Measurements from ENCODE around the gene TMEM248. TPM values are rescaled to one million over a fixed set of nuclear protein-coding genes. Genes with fewer than 3 reads are reported as not detected.

TMEM248 gene
- total and polyA plus RNA-seq, 2 experiments from 2014 or later: 40.2 to 73.7 TPM

DNA sequence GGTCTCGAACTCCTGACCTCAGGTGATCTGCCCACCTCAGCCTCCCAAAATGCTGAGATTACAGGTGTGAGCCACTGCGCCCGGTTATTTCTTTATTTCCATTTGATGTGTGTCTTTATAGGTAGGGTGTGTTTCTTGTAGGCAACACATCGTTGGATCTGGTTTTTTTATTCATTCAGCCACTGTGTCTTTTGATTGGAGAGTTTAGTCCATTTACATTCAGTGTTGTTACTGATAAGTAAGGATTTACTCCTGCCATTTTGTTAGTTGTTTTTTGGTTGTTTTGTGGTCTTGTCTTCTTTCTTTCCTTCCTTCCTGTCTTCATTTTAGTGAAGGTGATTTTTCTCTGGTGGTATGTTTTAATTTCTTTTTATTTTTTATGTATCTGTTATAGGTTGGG is 16.9 kb downstream of the TMEM248 start:
- DNase-seq (ENCODE audit: low spot score) (no peak), ATAC-seq (no peak)
- H2AFZ ChIP-seq: no peak overlapping the region
- Mint-ChIP-seq H3K36me3 (ENCODE audit: low read depth) (peaks cover 13% of the 10 kb centered on the region), H3K27ac (no peak overlapping the region), H3K4me3 (no peak overlapping the region), H3K4me1 (peaks cover 3% of the 10 kb centered on the region; the same call in 2 of the 3 replicates), H3K9me3 (no peaks in the 10 kb centered on the region), H3K27me3 (ENCODE audit: insufficient read depth, low read depth, poor library complexity) (no peaks in the 10 kb centered on the region)
- TF ChIP-seq EZH2phosphoT487 (IDR thresholded peaks at IDR 0.05; ENCODE audit: unreplicated experiment) (no peak), POLR2AphosphoS5 (IDR thresholded peaks at IDR 0.05; ENCODE audit: low read depth) (no peak), EZH2 (IDR thresholded peaks at IDR 0.05; ENCODE audit: low read depth, unreplicated experiment) (no peak)
- TF ChIP-seq, protein P1, sequence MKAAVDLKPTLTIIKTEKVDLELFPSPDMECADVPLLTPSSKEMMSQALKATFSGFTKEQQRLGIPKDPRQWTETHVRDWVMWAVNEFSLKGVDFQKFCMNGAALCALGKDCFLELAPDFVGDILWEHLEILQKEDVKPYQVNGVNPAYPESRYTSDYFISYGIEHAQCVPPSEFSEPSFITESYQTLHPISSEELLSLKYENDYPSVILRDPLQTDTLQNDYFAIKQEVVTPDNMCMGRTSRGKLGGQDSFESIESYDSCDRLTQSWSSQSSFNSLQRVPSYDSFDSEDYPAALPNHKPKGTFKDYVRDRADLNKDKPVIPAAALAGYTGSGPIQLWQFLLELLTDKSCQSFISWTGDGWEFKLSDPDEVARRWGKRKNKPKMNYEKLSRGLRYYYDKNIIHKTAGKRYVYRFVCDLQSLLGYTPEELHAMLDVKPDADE (IDR thresholded peaks at IDR 0.05): no peak
- no peaks in the 10 kb centered on the region for H3K27me3 ChIP-seq (ENCODE audit: insufficient read depth)
- H3K4me1 ChIP-seq (ENCODE audit: insufficient read depth): 0 out of 2 replicates have a peak, but pooled peaks cover 8% of the 10 kb centered on the region
- peaks cover 84% of the 10 kb centered on the region for H3K79me2 ChIP-seq (replicated peaks; ENCODE audit: insufficient read depth)
- H3K4me3 ChIP-seq: no peak overlapping the region
- H4K20me1 ChIP-seq (replicated peaks; ENCODE audit: insufficient read depth): peaks cover 25% of the 10 kb centered on the region; the same call in 1 of the 2 replicates
- 0 out of 2 replicates have a peak, but pooled peaks cover 4% of the 10 kb centered on the region for H3F3A ChIP-seq (replicated peaks; ENCODE audit: low read depth)
- no peaks in the 10 kb centered on the region for H3K9me2 ChIP-seq (ENCODE audit: insufficient read depth)
- no peak overlapping the region for H3K27ac ChIP-seq (ENCODE audit: low read depth)
- no peak overlapping the region for H3K4me2 ChIP-seq
- H3K36me3 ChIP-seq (ENCODE audit: insufficient read depth): 0 out of 2 replicates have a peak, but pooled peaks cover under 1% of the 10 kb centered on the region

GRCh38 chr7:66939325-66939724 is 18.3 kb downstream of the TMEM248 start:
- H4K20me1 ChIP-seq (replicated peaks; ENCODE audit: insufficient read depth): peaks cover 16% of the 10 kb centered on the region; the same call in 1 of the 2 replicates
- H3K9me3 Mint-ChIP-seq: no peaks in the 10 kb centered on the region
- H3K27ac Mint-ChIP-seq: no peak overlapping the region; the same call in 1 of the 2 replicates
- no peak for TF ChIP-seq ZNF331 (CRISPR knock-in tag; IDR thresholded peaks at IDR 0.05; ENCODE audit: low read depth)
- TF ChIP-seq, protein P2, sequence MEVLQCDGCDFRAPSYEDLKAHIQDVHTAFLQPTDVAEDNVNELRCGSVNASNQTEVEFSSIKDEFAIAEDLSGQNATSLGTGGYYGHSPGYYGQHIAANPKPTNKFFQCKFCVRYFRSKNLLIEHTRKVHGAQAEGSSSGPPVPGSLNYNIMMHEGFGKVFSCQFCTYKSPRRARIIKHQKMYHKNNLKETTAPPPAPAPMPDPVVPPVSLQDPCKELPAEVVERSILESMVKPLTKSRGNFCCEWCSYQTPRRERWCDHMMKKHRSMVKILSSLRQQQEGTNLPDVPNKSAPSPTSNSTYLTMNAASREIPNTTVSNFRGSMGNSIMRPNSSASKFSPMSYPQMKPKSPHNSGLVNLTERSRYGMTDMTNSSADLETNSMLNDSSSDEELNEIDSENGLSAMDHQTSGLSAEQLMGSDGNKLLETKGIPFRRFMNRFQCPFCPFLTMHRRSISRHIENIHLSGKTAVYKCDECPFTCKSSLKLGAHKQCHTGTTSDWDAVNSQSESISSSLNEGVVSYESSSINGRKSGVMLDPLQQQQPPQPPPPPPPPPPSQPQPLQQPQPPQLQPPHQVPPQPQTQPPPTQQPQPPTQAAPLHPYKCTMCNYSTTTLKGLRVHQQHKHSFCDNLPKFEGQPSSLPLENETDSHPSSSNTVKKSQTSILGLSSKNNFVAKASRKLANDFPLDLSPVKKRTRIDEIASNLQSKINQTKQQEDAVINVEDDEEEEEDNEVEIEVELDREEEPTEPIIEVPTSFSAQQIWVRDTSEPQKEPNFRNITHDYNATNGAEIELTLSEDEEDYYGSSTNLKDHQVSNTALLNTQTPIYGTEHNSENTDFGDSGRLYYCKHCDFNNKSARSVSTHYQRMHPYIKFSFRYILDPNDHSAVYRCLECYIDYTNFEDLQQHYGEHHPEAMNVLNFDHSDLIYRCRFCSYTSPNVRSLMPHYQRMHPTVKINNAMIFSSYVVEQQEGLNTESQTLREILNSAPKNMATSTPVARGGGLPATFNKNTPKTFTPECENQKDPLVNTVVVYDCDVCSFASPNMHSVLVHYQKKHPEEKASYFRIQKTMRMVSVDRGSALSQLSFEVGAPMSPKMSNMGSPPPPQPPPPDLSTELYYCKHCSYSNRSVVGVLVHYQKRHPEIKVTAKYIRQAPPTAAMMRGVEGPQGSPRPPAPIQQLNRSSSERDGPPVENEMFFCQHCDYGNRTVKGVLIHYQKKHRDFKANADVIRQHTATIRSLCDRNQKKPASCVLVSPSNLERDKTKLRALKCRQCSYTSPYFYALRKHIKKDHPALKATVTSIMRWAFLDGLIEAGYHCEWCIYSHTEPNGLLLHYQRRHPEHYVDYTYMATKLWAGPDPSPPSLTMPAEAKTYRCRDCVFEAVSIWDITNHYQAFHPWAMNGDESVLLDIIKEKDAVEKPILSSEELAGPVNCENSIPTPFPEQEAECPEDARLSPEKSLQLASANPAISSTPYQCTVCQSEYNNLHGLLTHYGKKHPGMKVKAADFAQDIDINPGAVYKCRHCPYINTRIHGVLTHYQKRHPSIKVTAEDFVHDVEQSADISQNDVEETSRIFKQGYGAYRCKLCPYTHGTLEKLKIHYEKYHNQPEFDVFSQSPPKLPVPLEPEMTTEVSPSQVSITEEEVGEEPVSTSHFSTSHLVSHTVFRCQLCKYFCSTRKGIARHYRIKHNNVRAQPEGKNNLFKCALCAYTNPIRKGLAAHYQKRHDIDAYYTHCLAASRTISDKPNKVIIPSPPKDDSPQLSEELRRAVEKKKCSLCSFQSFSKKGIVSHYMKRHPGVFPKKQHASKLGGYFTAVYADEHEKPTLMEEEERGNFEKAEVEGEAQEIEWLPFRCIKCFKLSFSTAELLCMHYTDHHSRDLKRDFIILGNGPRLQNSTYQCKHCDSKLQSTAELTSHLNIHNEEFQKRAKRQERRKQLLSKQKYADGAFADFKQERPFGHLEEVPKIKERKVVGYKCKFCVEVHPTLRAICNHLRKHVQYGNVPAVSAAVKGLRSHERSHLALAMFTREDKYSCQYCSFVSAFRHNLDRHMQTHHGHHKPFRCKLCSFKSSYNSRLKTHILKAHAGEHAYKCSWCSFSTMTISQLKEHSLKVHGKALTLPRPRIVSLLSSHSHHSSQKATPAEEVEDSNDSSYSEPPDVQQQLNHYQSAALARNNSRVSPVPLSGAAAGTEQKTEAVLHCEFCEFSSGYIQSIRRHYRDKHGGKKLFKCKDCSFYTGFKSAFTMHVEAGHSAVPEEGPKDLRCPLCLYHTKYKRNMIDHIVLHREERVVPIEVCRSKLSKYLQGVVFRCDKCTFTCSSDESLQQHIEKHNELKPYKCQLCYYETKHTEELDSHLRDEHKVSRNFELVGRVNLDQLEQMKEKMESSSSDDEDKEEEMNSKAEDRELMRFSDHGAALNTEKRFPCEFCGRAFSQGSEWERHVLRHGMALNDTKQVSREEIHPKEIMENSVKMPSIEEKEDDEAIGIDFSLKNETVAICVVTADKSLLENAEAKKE (CRISPR knock-in tag; IDR thresholded peaks at IDR 0.05): no peak
- no peak for TF ChIP-seq ZNF114 (CRISPR knock-in tag; IDR thresholded peaks at IDR 0.05)
- TF ChIP-seq NANOG (IDR thresholded peaks at IDR 0.05; ENCODE audit: borderline replicate concordance): no peak
- no peak for TF ChIP-seq JUNB (IDR thresholded peaks at IDR 0.05; ENCODE audit: unreplicated experiment)
- no peak for TF ChIP-seq REST (IDR thresholded peaks at IDR 0.05; ENCODE audit: unreplicated experiment)
- TF ChIP-seq POLR2AphosphoS5 (IDR thresholded peaks at IDR 0.05; ENCODE audit: low read depth): no peak
- no peak for TF ChIP-seq EZH2phosphoT487 (IDR thresholded peaks at IDR 0.05; ENCODE audit: unreplicated experiment)

More at GRCh38 chr7:66939325-66939724, 18.3 kb downstream of the TMEM248 start:
- H3K4me3 Mint-ChIP-seq: no peak overlapping the region
- no peaks in the 10 kb centered on the region for H3K9me2 ChIP-seq (ENCODE audit: insufficient read depth)
- peaks cover 2% of the 10 kb centered on the region for H3K27me3 Mint-ChIP-seq (ENCODE audit: insufficient read depth, low read depth, poor library complexity)
- peaks cover 19% of the 10 kb centered on the region for H3K36me3 Mint-ChIP-seq (ENCODE audit: low read depth)
- no peak overlapping the region for H3K4me2 ChIP-seq
- no peaks in the 10 kb centered on the region for H3K27me3 ChIP-seq (ENCODE audit: insufficient read depth)
- H3K27ac ChIP-seq (ENCODE audit: low read depth): no peak overlapping the region
- DNase-seq (ENCODE audit: low spot score) (no peak), ATAC-seq (no peak)
- H3K36me3 ChIP-seq (ENCODE audit: insufficient read depth): 0 out of 2 replicates have a peak, but pooled peaks cover 5% of the 10 kb centered on the region
- no peaks in the 10 kb centered on the region for H3F3A ChIP-seq (replicated peaks; ENCODE audit: low read depth)
- H3K4me1 ChIP-seq (ENCODE audit: insufficient read depth): no peaks in the 10 kb centered on the region
- no peaks in the 10 kb centered on the region for H3K4me1 Mint-ChIP-seq
- no peak overlapping the region for H2AFZ ChIP-seq
- H3K4me3 ChIP-seq: no peak overlapping the region
- peaks cover 70% of the 10 kb centered on the region for H3K79me2 ChIP-seq (replicated peaks; ENCODE audit: insufficient read depth)
